SU-DHL-6 (cell line): Measurements from ENCODE around the gene NFIA.

ENCODE experiments used
- H2AFZ ChIP-seq: fragments of 200-600 bp; sonication (generic); 2 replicates; pipeline ENCODE4 v1.6.1; 2014; ENCODE audit warnings: low read depth, mild to moderate bottlenecking, moderate library complexity, mixed read lengths, antibody characterized with exemption, low read length; ENCODE audit not compliant: severe bottlenecking
- H3F3A ChIP-seq: fragments of 200-600 bp; shearing (Covaris generic); 2 replicates; pipeline ENCODE4 v1.6.0; 2016; ENCODE audit warnings: antibody characterized with exemption, mild to moderate bottlenecking; ENCODE audit not compliant: insufficient read depth
- H3K27ac ChIP-seq: fragments of 200-600 bp; sonication (generic); 2 replicates; pipeline ENCODE4 v1.5.1; 2016; ENCODE audit warnings: low read depth, mild to moderate bottlenecking, low read length, moderate library complexity, mixed read lengths
- H3K27me3 ChIP-seq: fragments of 200-600 bp; sonication (generic), shearing (Covaris generic); 2 replicates; pipeline ENCODE4 v1.6.0; 2014; ENCODE audit warnings: mild to moderate bottlenecking, low read length
- H3K36me3 ChIP-seq: fragments of 200-600 bp; sonication (generic); 2 replicates; pipeline ENCODE4 v1.6.1; 2014; ENCODE audit warnings: mild to moderate bottlenecking, low read length, mixed read lengths
- H3K4me2 ChIP-seq: fragments of 300-600, 200-600 bp; shearing (Covaris generic), sonication (generic); 2 replicates; pipeline ENCODE4 v1.6.0; 2014; ENCODE audit warnings: low read length, low read depth, mild to moderate bottlenecking; ENCODE audit not compliant: poor library complexity, severe bottlenecking
- H3K4me3 ChIP-seq: fragments of 200-600 bp; sonication (generic); 2 replicates; pipeline ENCODE4 v1.5.1; 2014; ENCODE audit warnings: antibody characterized with exemption, low read length, mild to moderate bottlenecking, mixed read lengths; ENCODE audit not compliant: insufficient read depth, poor library complexity, severe bottlenecking
- H3K79me2 ChIP-seq: fragments of 200-600 bp; sonication (generic); 2 replicates; pipeline ENCODE4 v1.6.1; 2014; ENCODE audit warnings: mild to moderate bottlenecking, low read length, moderate library complexity; ENCODE audit not compliant: insufficient read depth
- H3K9ac ChIP-seq: fragments of 200-600 bp; sonication (generic); 2 replicates; pipeline ENCODE4 v1.7.0; 2014; ENCODE audit warnings: mild to moderate bottlenecking, low read length
- H3K9me2 ChIP-seq: fragments of 200-600 bp; sonication (generic); replicated peaks from 2 replicates; pipeline ENCODE4 v1.6.1; 2014; ENCODE audit warnings: low read length; ENCODE audit not compliant: insufficient read depth
- H3K9me3 ChIP-seq: fragments of 200-600 bp; sonication (generic); 2 replicates; pipeline ENCODE4 v1.6.1; 2014; ENCODE audit warnings: low read length, mixed read lengths; ENCODE audit not compliant: insufficient read depth
- H4K20me1 ChIP-seq: fragments of 200-600 bp; sonication (generic); 2 replicates; pipeline ENCODE4 v1.6.1; 2014; ENCODE audit warnings: low read depth, mild to moderate bottlenecking, antibody characterized with exemption, low read length, moderate library complexity, mixed read lengths
- CTCF ChIP-seq: fragments of 200-600 bp; sonication (generic); IDR thresholded peaks from one replicate; pipeline ENCODE4 v1.5.1; 2017; ENCODE audit warnings: antibody characterized with exemption, mild to moderate bottlenecking, low read length, moderate library complexity; ENCODE audit not compliant: insufficient read depth, poor library complexity, severe bottlenecking
- EZH2phosphoT487 ChIP-seq: fragments of 200-600 bp; sonication (generic), shearing (Covaris generic); conservative IDR thresholded peaks from 2 replicates; pipeline ENCODE4 v1.6.1; 2018; ENCODE audit warnings: mild to moderate bottlenecking, antibody characterized with exemption, low read length, moderate library complexity, mixed read lengths

The NFIA gene

GRCh38 chr1:61254634-61255357, 172.4 kb downstream of the NFIA start:
- Histone ChIP-seq H2AFZ (no peak overlapping the region), H3K9me3 (no peaks in the 10 kb centered on the region), H3K27me3 (no peaks in the 10 kb centered on the region), H3K79me2 (no peaks in the 10 kb centered on the region), H3K4me3 (no peak overlapping the region), H3F3A (no peaks in the 10 kb centered on the region), H3K9me2 (no peaks in the 10 kb centered on the region), H3K9ac (no peak overlapping the region), H3K27ac (no peak overlapping the region), H3K4me2 (no peak overlapping the region), H4K20me1 (0 out of 2 replicates have a peak, but pooled peaks cover 4% of the 10 kb centered on the region), H3K36me3 (no peaks in the 10 kb centered on the region)
- TF ChIP-seq EZH2phosphoT487 (no peak), CTCF (no peak)

- no peaks in the 10 kb centered on the region for H3K9me3 ChIP-seq
- no peaks in the 10 kb centered on the region for H3K79me2 ChIP-seq
- TF ChIP-seq EZH2phosphoT487 (no peak), CTCF (no peak)
- no peak overlapping the region for H3K4me3 ChIP-seq
- no peaks in the 10 kb centered on the region for H3K36me3 ChIP-seq
- no peak overlapping the region for H3K9ac ChIP-seq
- H3K4me2 ChIP-seq = no peak overlapping the region
- no peaks in the 10 kb centered on the region for H3F3A ChIP-seq
- H3K9me2 ChIP-seq = no peaks in the 10 kb centered on the region
- 0 out of 2 replicates have a peak, but pooled peaks cover 4% of the 10 kb centered on the region for H4K20me1 ChIP-seq
- no peak overlapping the region for H2AFZ ChIP-seq
- no peaks in the 10 kb centered on the region for H3K27me3 ChIP-seq
- H3K27ac ChIP-seq = no peak overlapping the region
These were observed 173.0 kb downstream of the NFIA start for GRCh38 chr1:61255358-61255703.

DNA sequence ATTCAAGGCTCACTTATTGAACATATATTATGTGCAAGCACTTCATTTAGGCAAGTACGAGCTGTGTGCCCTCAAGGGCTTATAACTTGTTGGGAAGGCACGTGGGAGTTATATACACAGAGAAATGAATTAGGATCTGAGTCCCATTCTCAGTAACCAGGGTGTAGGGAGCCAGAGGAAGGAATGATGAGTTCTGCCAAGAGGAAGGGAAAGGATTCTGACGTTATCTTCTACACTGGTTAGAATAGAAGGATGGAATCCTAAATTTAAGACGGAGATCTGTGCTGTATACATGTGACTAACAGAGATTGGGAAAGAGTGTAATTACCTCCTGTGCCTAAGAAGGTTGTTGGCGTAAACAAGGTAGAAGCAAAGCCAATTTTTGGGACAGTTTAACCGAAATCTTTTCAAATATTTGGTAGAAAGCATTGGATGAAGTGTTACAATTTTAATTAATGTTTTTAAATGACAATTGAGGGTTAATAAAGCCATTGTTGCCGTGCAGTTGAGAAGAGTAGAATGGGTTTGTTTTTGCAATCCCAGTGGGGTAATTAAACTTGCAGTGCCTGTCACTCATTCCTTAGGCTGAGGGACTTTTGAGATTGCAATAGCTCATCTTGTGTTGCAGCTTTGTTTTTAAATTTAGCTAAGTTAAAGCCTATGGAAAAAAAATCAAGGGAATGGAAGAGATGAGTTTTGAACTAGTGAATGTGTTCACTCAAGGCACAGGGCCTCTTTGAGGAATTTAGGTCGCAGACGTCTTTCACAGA, 177.2 kb downstream of the NFIA start:
- Histone ChIP-seq H3K36me3 (no peaks in the 10 kb centered on the region), H3K79me2 (no peaks in the 10 kb centered on the region), H3K4me3 (no peak overlapping the region), H3K9ac (no peak overlapping the region), H3K4me2 (no peak overlapping the region), H2AFZ (no peak overlapping the region), H3K27ac (no peak overlapping the region), H3F3A (no peaks in the 10 kb centered on the region), H3K9me2 (no peaks in the 10 kb centered on the region), H3K9me3 (no peaks in the 10 kb centered on the region), H3K27me3 (no peaks in the 10 kb centered on the region), H4K20me1 (no peaks in the 10 kb centered on the region)
- TF ChIP-seq CTCF (no peak), EZH2phosphoT487 (no peak)
